IPS-18c (cell line): ENCODE results near the gene PIGW.
"Not testable (repeated sequence)": the region's sequence is repeated elsewhere in the genome, so short reads cannot be mapped to it uniquely, and the experiment has no call there.

Source experiments
- H3K4me3 ChIP-seq: 2 replicates; pipeline ENCODE4 v1.7.0; 2013; ENCODE audit warnings: low read depth, mild to moderate bottlenecking, low read length, moderate library complexity; ENCODE audit not compliant: insufficient read depth
- H3K9me3 ChIP-seq: one replicate; pipeline ENCODE4 v1.6.1; 2013; ENCODE audit warnings: mild to moderate bottlenecking, low read length, moderate library complexity; ENCODE audit not compliant: control insufficient read depth, insufficient read depth

Gene PIGW

GRCh38 chr17:36506249-36506826 is 28.4 kb upstream of the PIGW start:
- no peak overlapping the region for H3K4me3 ChIP-seq
- no peaks in the 10 kb centered on the region for H3K9me3 ChIP-seq

DNA sequence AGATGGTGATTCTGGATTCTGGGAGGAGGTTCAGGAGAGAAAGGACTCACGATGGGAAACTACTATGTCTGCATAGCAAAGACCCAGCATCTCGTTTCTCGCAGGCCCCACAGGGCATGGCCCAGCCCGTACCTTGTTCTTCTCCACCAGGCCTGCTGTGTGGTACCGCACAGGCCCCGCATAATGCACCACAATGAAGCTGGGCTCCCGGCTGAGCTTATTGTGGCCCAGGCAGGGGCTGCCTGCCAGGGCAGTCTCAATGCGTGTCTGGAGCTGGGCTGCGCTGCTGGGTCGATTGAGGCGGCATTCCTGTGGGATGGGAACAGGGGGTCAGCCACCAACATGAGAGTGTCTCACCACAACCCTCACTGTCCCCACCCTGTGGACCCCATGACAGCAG is 28.0 kb upstream of the PIGW start:
- no peaks in the 10 kb centered on the region for H3K9me3 ChIP-seq
- no peak overlapping the region for H3K4me3 ChIP-seq

GRCh38 chr17:36507266-36507665 is 27.5 kb upstream of the PIGW start:
- H3K9me3 ChIP-seq: no peaks in the 10 kb centered on the region
- H3K4me3 ChIP-seq: no peak overlapping the region

DNA sequence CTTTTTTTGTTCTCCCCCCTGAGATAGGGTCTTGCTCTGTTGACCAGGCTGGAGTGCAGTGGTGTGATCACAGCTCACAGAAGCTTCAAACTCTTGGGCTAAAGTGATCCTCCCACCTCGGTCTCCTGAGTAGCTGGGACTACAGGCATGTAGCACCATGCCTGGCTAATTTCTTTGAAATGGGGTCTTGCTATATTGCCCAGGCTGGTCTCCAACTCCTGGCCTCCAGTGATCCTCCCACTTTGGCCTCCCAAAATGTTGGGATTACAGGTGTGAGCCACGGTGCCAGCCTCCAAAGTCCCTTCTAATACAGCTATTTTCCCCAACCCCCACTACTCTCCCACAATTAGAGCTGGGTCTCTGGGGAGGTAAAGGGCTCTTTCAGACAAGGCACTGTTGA is 26.3 kb upstream of the PIGW start:
- not testable (repeated sequence) for H3K9me3 ChIP-seq, H3K4me3 ChIP-seq

DNA sequence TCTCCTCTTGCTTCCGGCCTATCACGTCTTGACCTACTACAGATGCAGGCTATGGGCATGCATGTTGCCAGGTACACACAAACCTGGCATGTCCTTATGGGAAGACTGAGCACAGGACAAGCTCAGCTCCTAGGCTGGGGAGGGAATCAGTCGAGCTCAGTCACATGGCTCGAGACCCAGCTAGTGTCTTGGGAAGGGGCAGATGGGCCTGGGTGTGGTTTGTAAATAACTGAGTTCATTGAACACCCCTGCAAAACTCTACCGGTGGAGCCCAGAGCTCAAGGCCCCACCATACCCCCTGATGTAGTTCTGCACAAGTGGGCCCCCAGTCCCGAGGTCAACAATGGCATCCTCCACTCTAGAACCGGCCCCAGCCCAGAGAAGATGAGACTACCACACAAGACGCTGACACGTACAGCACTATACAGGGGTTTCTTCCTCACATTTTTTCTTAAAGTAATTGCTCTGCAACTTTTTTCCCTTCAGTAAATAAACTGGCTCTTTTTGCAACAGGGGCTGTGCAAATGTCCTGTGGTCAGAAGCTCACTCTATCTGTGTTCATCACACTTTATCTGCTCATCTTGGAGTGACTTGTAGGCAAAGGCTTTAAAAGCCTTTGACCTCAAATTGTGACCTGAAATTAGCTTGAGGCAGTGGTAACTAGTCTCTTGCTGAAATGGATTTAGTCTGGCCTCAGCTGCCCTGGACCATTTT is 25.4 kb upstream of the PIGW start:
- H3K9me3 ChIP-seq: no peaks in the 10 kb centered on the region
- no peak overlapping the region for H3K4me3 ChIP-seq

DNA sequence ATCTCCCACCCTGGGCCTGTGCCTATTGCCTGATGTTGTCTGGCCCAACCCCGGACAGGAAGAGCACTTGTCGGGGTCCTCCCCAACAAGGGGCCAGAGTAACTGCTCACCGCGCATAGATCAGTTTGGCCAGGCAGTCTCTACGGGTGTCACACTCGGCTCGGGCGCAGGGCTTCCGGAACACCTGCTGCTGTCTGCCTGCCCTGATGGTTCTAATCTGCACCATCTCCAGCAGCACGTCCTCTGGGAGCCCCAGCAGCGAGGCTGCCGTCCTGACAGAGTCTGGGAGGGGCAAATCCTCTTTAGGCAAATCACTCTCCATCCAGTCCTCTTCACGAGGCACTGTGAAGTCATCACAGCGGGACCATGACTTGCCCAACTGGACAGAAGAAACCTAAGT is 24.2 kb upstream of the PIGW start:
- Histone ChIP-seq H3K4me3 (no peak overlapping the region), H3K9me3 (no peaks in the 10 kb centered on the region)

DNA sequence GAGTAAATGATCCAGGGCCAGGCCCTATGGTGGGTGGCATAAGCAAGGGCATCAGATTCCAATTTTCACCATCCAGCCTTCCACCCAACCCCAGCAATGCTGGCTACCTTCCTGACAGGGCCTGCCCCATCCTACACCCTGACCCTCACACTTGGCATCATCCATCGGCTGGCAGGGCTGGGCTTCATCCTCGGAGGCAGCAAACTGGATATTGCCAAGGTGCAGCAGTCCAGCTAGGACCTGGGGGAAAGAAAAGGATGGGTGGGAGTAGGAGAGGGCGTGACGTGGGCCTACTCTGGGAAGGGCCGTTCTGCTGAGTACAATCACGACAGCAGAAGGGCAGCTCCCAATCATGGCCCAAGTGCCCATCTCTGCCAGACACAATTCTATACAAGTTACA is 23.6 kb upstream of the PIGW start:
- H3K4me3 ChIP-seq: no peak overlapping the region
- no peaks in the 10 kb centered on the region for H3K9me3 ChIP-seq

GRCh38 chr17:36512641-36513040 is 22.1 kb upstream of the PIGW start:
- Histone ChIP-seq H3K4me3 (no peak overlapping the region), H3K9me3 (no peaks in the 10 kb centered on the region)

GRCh38 chr17:36514856-36515255 is 19.9 kb upstream of the PIGW start:
- H3K9me3 ChIP-seq: no peaks in the 10 kb centered on the region
- H3K4me3 ChIP-seq: no peak overlapping the region

DNA sequence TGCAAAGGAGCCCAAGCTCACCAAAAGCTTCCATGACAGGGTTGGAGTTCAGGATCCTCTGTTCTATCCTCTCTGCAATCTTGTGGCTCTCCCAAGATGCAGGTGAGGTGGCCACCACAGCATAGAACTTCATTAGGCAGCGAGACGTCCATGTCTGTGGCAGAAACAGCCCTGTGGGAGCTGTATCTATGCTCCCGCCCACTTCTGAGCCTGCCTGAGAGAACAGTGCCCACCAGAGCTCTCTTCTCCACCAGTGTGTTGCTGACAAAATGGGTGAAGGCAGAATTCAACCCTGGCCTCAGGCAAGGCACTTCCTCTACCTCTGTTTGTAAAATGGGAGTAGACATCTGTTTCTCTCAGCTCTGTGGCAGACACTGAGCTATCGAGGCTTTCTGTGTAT is 18.9 kb upstream of the PIGW start:
- no peaks in the 10 kb centered on the region for H3K9me3 ChIP-seq
- H3K4me3 ChIP-seq: no peak overlapping the region

- Histone ChIP-seq H3K4me3 (no peak overlapping the region), H3K9me3 (no peaks in the 10 kb centered on the region)
Observed at GRCh38 chr17:36523113-36523512, 11.7 kb upstream of the PIGW start.

DNA sequence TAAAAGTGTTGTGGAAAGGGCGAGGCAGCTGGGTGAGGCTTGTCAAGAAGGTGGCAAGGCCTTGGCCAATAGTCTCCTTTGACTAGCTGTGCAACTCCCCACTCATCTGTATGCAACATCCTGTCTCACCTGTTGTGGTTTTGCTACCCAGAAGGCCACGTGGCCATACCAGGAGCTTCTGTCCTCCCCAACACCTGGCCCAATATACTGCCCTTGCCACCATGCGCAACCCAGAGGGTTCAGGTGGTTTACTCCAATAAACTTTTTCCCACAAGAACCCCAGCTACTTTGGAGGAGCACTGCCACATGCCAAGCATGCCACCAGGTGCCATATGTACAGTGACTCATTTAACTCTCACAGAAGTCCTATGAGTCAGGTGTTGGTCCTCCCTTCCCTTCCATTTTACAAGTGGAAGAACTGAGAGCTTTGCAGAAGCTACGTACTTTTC is 10.3 kb upstream of the PIGW start:
- Histone ChIP-seq H3K9me3 (no peaks in the 10 kb centered on the region), H3K4me3 (no peak overlapping the region)

DNA sequence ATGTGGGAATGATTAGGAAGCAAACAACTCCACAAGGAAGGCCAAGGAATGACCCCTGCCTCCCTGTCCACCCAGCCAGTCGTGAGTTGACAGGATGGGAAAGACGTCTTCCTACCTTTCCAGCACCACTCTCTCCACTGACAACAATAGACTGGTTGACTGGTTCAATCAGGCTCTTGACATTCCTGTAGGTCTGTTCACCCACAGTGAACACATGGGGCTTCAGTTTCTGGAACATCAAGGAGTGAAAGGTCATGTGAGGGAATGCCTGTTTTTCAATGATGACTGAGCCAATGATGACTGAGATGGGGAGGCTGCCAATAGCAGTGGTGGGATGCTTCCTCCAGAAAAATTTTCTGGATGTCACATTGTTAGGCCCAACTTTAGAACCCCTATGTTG is 9.7 kb upstream of the PIGW start:
- H3K9me3 ChIP-seq: no peaks in the 10 kb centered on the region

GRCh38 chr17:36525888-36526287 is 8.9 kb upstream of the PIGW start:
- Histone ChIP-seq H3K4me3 (no peak overlapping the region), H3K9me3 (no peaks in the 10 kb centered on the region)

More for the DNA sequence above, 9.7 kb upstream of the PIGW start:
- no peak overlapping the region for H3K4me3 ChIP-seq

GRCh38 chr17:36527621-36528250 is 7.1 kb upstream of the PIGW start:
- Histone ChIP-seq H3K4me3 (no peak overlapping the region), H3K9me3 (no peaks in the 10 kb centered on the region)

DNA sequence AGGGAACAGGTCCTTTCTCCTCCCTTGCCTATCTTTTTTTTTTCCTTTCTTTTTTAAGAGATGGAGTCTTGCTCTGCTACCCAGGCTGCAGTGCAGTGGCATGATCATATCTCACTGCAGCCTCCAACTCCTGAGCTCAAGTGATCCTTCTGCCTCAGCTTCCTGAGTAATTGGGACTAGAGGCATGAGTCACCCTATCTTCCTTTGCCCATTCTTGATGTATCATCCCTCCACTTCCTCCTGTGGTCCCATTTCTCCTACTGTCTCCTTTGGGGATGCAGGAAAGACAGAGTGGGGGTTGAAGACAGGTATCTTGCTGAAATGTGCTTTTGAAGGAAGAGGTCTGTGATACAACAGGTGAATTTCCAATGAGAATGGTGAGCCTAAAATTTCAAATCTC is 5.7 kb upstream of the PIGW start:
- Histone ChIP-seq H3K9me3 (no peaks in the 10 kb centered on the region), H3K4me3 (no peak overlapping the region)

GRCh38 chr17:36532435-36532975 is 2.3 kb upstream of the PIGW start:
- Histone ChIP-seq H3K4me3 (no peak overlapping the region; the same call in 1 of the 2 replicates), H3K9me3 (no peaks in the 10 kb centered on the region)
